HG02943 (cell line): Measurements from ENCODE around the gene YIPF1.
A peak's percentile ranks its signal among the peaks of the same experiment; 100 is the strongest.
"Not testable (repeated sequence)": the region's sequence is repeated elsewhere in the genome, so short reads cannot be mapped to it uniquely, and the experiment has no call there.

ENCODE experiments used
- ATAC-seq: cut with Tn5 transposase; IDR thresholded peaks from one replicate; pipeline ENCODE4 v1.9.1; 2021; ENCODE audit warnings: mild to moderate bottlenecking, low read depth, moderate library complexity; ENCODE audit not compliant: unreplicated experiment

YIPF1 gene

DNA sequence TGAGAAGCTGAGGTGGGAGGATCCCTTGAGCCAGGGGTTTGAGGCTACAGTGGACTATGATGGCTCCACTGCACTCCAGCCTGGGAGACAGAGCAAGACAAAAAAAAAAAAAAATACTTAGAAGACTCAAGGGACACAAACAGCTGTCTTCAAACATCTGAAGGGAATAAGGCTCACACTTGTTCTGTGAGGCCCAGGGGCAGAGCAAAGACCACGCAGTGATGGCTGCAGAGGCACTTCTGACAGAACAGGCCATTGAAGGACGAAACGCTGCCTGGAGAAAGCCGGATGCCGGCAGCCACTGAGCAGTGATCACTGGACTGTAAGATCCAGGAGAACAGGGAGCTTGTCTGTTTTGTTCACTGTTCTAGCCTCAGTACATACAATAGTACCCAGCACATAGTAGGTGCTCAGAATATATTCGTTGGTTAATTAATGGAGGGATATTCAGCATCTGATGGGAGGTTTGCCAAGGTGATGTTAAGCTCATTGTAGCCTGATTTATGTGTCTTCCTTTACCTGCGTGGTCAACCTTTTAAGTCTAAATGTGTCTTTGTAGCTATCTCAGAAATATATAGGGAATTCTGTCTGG is 39.4 kb downstream of the YIPF1 start:
- no peak for ATAC-seq

- ATAC-seq = no peak
Observed at GRCh38 chr1:53847980-53848379, 41.6 kb downstream of the YIPF1 start.

DNA sequence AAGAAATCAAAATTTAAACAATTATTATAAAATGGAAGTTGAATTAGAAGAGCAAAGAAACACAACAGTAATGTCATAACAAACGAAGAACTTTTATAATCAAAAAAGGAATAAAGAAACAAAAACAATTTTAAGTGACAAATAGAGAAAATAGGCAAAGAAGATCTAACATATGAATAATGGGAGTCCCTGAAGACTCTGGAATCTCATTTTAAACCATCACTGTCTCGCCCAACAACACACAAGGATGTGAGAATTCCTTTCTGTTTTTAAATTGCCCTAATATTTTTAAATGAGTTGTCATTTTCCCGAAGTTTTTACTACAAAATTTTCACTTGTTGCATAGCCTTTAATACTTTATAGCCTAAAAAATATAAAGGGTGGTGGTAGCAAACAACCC is 47.2 kb downstream of the YIPF1 start:
- ATAC-seq = no peak

DNA sequence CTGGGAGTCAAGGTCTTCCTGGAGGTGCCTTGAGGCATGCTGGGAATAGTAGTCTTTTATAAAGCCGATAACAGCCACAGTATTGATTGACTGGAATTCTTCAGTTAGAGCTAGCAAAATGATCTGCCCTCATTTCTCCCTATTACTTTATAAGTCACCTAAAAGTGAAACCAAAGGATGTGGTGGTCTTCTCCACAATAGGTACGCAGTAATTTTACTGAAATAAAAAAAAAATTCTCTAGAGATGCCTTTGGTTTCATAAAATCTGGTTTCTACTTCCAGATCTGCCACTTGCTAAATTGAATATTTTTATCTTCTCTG is 51.0 kb downstream of the YIPF1 start:
- ATAC-seq = no peak

- ATAC-seq = peak; percentile 86
Observed at GRCh38 chr1:53837924-53838653, 51.5 kb downstream of the YIPF1 start, which contains the start of gene NDC1. NDC1 (minus strand) TSS chr1:53838296; CDS start chr1:53838261, 35 bp downstream.

- ATAC-seq = peak; percentile 0
Observed at GRCh38 chr1:53837646-53837923, 52.0 kb downstream of the YIPF1 start.

GRCh38 chr1:53835491-53835890 is 54.1 kb downstream of the YIPF1 start:
- no peak for ATAC-seq

DNA sequence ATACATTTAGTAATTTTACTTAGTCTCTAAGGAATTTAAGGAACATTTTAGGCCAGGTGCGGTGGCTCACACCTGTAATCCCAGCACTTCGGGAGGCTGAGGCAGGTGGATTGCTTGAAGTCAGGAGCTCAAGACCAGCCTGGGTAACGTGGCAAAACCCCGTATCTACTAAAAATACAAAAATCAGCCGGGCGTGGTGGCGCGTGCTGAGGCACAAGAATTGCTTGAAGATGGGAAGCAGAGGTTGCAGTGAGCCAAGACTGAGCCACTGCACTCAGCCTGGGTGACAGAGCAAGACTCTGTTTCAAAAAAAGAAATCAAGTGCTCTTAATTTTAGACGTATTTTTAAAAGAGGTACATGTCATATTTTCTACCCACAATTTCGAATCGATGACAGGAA is 54.8 kb downstream of the YIPF1 start:
- ATAC-seq = no peak

GRCh38 chr1:53833393-53833792 is 56.2 kb downstream of the YIPF1 start:
- ATAC-seq = no peak

DNA sequence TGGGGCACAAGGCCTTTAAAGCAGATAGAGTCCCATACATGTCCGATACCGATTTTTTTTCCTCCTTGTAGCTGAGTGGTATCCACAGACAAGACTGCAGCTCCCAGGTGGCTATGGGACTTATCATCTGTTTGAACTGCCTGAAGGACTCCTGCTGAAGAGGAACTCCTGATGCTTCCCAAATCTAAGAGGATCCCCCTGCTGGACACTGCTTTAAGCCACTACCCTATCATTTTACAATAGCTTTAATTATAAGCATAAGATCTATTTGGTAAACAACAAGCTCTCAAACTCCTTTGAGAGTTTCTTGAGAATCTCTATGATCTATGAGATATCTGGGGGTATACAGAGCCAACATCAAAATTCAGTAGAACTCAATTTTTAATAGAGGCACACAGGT is 63.2 kb downstream of the YIPF1 start:
- no peak for ATAC-seq

DNA sequence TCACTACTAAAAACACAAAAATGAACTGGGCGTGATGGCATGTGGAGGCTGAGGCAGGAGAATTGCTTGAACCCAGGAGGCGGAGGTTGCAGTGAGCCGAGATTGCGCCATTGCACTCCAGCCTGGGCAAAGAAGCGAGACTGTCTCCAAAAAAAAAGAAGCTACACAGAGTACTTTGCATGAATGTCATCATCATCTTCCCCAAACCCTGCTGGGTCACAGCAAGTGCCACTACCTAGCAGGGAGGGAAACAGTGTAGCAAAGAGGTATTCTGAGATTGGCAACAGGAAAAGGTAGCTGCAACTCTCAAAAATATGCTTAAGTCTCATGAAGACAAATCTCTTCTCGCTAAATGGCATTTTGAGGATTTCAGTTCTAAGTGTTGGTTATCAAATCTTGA is 64.3 kb downstream of the YIPF1 start:
- ATAC-seq = no peak

GRCh38 chr1:53822931-53823330 is 66.7 kb downstream of the YIPF1 start:
- ATAC-seq = no peak

GRCh38 chr1:53821380-53821779 is 68.2 kb downstream of the YIPF1 start:
- no peak for ATAC-seq

DNA sequence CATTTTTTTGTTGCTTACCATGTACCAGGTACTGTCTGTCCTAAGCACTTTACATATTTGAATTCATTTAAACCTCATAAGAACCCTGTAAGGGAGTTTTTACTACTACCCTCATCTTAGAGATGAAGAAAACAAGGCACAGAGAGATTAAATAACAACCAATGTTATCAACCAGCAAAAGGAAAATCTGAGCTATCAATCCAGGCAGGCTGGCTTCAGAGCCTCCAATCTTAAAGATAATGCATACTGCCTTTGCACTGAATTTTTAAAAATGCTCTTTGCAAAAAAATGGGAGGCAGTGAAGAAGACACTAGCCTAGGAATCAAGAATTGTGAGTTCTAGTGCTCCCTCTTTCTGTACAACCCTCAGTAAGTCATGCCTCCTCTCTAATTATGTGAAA is 70.2 kb downstream of the YIPF1 start:
- no peak for ATAC-seq

DNA sequence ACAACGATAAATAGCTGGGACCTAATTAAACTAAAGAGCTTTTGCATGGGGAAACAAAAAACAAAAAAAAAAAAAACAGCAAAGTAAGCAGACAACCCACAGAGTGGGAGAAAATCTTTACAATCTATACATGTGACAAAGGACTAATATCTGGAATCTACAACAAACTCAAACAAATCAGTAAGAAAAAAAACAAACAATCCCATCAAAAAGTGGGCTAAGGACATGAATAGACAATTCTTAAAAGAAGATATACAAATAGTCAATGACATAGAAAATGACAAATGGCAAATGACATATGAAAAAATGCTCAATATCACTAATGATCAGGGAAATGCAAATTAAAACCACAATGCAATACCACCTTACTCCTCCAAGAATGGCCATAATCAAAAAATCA is 73.0 kb downstream of the YIPF1 start:
- ATAC-seq = not testable (repeated sequence)

DNA sequence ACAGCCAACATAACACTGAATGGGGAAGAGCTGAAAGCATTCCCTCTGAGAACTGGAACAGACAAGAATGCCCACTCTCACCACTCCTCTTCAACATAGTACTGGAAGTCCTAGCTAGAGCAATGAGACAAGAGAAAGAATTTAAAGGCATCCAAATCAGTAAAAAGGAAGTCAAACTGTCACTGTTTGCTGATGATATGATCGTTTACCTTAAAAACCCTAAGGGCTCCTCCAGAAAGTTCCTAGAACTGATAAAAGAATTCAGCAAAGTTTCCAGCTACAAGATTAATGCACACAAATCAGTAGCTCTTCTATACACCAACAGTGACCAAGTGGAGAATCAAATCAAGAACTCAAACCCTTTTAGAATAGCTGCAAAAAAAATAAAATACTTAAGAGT is 74.1 kb downstream of the YIPF1 start:
- not testable (repeated sequence) for ATAC-seq

- no peak for ATAC-seq
Observed at GRCh38 chr1:53811414-53811851, 78.2 kb downstream of the YIPF1 start.

DNA sequence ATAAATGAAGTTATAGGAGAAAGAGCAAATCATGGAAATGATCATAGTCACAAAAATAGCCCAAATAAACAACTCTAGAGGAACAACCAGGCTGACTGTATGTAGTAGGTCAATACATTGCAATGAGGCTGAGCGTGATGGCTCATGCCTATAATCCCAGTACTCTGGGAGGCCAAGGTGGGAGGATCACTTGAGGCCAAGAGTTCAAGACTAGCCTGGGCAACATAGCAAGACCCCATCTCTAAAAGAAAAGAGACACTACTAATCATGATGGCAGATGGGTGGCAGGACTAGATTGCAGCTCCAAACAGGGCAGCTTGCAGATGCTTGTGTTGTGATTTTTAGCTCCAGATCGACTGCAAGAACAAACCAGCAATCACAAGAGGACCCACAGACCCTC is 79.1 kb downstream of the YIPF1 start:
- no peak for ATAC-seq

- no peak for ATAC-seq
Observed at GRCh38 chr1:53810007-53810406, 79.6 kb downstream of the YIPF1 start.

DNA sequence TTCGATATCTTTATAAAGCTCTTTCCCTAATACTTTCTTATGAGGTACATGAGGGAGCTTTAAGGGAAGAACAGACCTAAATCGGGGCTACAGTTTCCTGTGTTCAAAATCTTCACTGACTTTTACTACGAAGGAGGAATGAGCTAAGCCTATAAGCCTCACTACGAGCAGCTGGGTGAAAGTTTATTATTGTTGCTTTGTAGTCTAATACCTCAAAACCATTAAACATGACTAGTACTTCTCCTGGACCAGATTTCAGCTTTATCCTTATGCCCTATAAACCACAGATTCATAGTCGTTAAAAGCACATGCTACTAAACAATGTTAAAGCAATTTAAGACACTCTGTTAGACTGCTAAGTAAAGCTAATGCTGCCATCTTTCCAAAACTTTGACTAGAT is 81.7 kb downstream of the YIPF1 start:
- ATAC-seq = no peak

DNA sequence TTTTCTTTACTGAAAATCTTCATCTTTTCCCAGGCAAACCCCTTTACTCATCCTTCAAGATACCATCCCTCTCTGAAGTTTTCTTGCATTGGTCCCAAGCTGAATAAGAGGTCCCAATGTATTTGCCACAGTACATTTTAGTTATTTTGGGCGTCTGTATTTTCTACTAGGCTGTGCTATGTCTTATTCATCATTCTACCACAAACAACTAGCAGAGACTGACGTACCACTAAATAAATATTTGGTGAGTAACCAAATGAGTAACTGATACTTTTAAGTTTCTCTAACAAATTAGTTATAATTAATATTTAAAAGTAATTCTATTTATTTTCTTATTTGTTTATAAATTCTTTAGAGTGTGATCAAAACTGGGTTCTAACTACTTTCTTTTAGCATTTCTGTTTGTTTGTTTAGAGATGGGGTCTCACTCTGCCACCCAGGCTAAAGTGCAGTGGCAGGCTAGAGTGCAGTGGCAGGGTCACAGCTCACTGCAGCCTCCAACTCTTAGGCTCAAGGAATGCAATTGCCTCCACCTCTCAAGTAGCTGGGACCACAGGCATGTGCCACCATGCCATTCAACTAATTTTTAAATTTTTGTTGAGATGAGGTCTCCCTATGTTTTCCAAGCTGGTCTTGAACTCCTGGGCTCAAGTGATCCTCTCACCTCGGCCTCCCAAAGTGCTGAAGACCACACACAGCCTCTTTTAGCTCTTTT is 84.6 kb downstream of the YIPF1 start:
- ATAC-seq = no peak

DNA sequence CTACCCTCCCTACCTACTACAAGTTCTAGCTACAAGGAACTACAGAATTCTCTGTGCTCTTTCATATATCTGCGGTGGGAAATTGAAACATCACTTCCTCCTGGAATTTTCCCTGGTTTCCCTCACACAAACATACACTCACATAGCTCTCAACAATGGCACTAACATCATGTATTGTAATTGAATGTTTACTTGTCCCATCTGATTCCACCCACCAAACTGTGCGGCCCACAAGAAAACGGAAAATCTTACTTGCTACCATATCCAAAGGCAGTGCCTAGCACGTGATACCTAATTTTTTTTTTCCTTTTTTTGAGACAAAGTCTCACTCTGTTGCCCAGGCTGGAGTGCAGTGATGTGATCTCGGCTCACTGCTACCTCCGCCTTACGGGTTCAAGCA is 85.4 kb downstream of the YIPF1 start:
- ATAC-seq = no peak
